GM06990 (cell line): Measurements from ENCODE around the gene ZNF467.

Source experiments
- DNase-seq: peaks from one replicate; pipeline ENCODE4 v3.0.0-alpha.2; 2011; ENCODE audit not compliant: insufficient read length; ENCODE audit errors: extremely low read depth
- H3K27me3 ChIP-seq: replicated peaks from 2 replicates; pipeline ENCODE4 v1.6.0; 2011; ENCODE audit warnings: low read length; ENCODE audit not compliant: control insufficient read depth, insufficient read depth
- H3K36me3 ChIP-seq: 2 replicates; pipeline ENCODE4 v1.5.1; 2011; ENCODE audit warnings: low read length; ENCODE audit not compliant: control insufficient read depth, insufficient read depth
- H3K4me3 ChIP-seq: replicated peaks from 2 replicates; pipeline ENCODE4 v1.5.1; 2011; ENCODE audit warnings: low read depth, mild to moderate bottlenecking, control low read depth, low read length
- CTCF ChIP-seq: IDR thresholded peaks from 2 replicates; pipeline ENCODE4 v1.5.1; 2011; ENCODE audit warnings: low read length, control low read depth, mild to moderate bottlenecking, inconsistent platforms; ENCODE audit not compliant: insufficient read depth, poor library complexity, severe bottlenecking

Gene ZNF467

GRCh38 chr7:149776848-149777407 lies 3.5 kb upstream of the ZNF467 start:
- no peak for DNase-seq
- TF ChIP-seq CTCF: no peak
- Histone ChIP-seq H3K27me3 (peaks cover 1% of the 10 kb centered on the region), H3K36me3 (no peaks in the 10 kb centered on the region), H3K4me3 (no peak overlapping the region)

- H3K4me3 ChIP-seq: no peak overlapping the region
- TF ChIP-seq CTCF: no peak
- DNase-seq: no peak
- peaks cover under 1% of the 10 kb centered on the region for H3K27me3 ChIP-seq
- H3K36me3 ChIP-seq: no peaks in the 10 kb centered on the region
Observed at GRCh38 chr7:149776289-149776688, 2.9 kb upstream of the ZNF467 start.

GRCh38 chr7:149775176-149775556 lies 1.8 kb upstream of the ZNF467 start:
- H3K27me3 ChIP-seq: no peaks in the 10 kb centered on the region; the same call in none of the 2 replicates
- no peak for DNase-seq
- H3K36me3 ChIP-seq: no peaks in the 10 kb centered on the region
- TF ChIP-seq CTCF: no peak
- H3K4me3 ChIP-seq: no peak overlapping the region

- Histone ChIP-seq H3K36me3 (no peaks in the 10 kb centered on the region), H3K4me3 (no peak overlapping the region), H3K27me3 (no peaks in the 10 kb centered on the region; the same call in none of the 2 replicates)
- no peak for DNase-seq
- no peak for TF ChIP-seq CTCF
Observed at GRCh38 chr7:149774237-149775175, 1.1 kb upstream of the ZNF467 start.

- no peak for DNase-seq
- no peaks in the 10 kb centered on the region; the same call in 1 of the 2 replicates for H3K27me3 ChIP-seq
- H3K36me3 ChIP-seq: no peaks in the 10 kb centered on the region
- H3K4me3 ChIP-seq: peak overlapping the region; percentile 27
- TF ChIP-seq CTCF: no peak
Observed at GRCh38 chr7:149772956-149773434, 393 bp downstream of the ZNF467 start.
